ENCODE results near the gene GIMAP8. TPM values are rescaled to one million over a fixed set of nuclear protein-coding genes. Genes with fewer than 3 reads are reported as not detected.

The GIMAP8 gene
- total and polyA plus RNA-seq, 2 of the 8 experiments (the other 6 are each of a cell fraction or from before 2014, with no cell fraction given), result not detected

GRCh38 chr7:150458756-150459155, 8.3 kb downstream of the GIMAP8 start (continued):
- TF ChIP-seq EP300 (IDR thresholded peaks at IDR 0.05; ENCODE audit: borderline replicate concordance in 1 of 2, low read depth in 2 of 2, low read length in 2 of 2), result no peak
- no peak for TF ChIP-seq ATF3 (IDR thresholded peaks at IDR 0.05; ENCODE audit: insufficient read depth, low read depth, low read length)
- no peak for TF ChIP-seq RXRA (IDR thresholded peaks at IDR 0.05; ENCODE audit: insufficient read depth, low read depth, low read length)
- TF ChIP-seq NANOG (IDR thresholded peaks at IDR 0.05; ENCODE audit: insufficient read depth, low read depth, low read length, poor library complexity, severe bottlenecking), result no peak
- no peak for TF ChIP-seq TAF1 (IDR thresholded peaks at IDR 0.05; ENCODE audit: low read depth, low read length)

Measured in H1 (cell line).